Adrenal gland (tissue), 12 donors: ENCODE results near the gene SMC5. TPM values are rescaled to one million over a fixed set of nuclear protein-coding genes. Genes with fewer than 3 reads are reported as not detected.

Source experiments
- DNase-seq, 7 donors: peaks; one replicate each; pipeline ENCODE4 v3.0.0-alpha.2; 2019 to 2020
- H3K27ac ChIP-seq, 5 donors: fragments of 200-600 bp; sonication (generic) in 4 of 5; 1 replicate in 3 of 5; 2 replicates in 2 of 5; pipeline versions ENCODE4 v1.5.1 to v1.8.0; 2016 to 2020; ENCODE audit warnings: mild to moderate bottlenecking in 1 of 5
- H3K27me3 ChIP-seq: fragments of 200-600 bp; 2 replicates; pipeline ENCODE4 v1.8.0; 2021
- H3K36me3 ChIP-seq, 2 donors: fragments of 200-600 bp; replicated peaks in 1 of 2; 1 replicate in 1 of 2; 2 replicates in 1 of 2; pipeline versions ENCODE4 v1.5.1 to v1.8.0; 2018 to 2022
- H3K4me1 ChIP-seq, 2 donors: fragments of 200-600 bp; replicated peaks in 1 of 2; 1 replicate in 1 of 2; 2 replicates in 1 of 2; pipeline versions ENCODE4 v1.5.1 to v1.8.0; 2018 to 2021
- H3K4me3 ChIP-seq, 4 donors: fragments of 200-600 bp; sonication (generic) in 3 of 4; one replicate each; pipeline ENCODE4 v1.5.1; 2016 to 2018
- H3K9me3 ChIP-seq, 3 donors: fragments of 200-600 bp; sonication (generic) in 1 of 3; replicated peaks in 1 of 3; 1 replicate in 2 of 3; 2 replicates in 1 of 3; pipeline versions ENCODE4 v1.5.1 to v1.8.0; 2016 to 2021
- CTCF ChIP-seq, 6 experiments: fragments of 450-650 bp in 4 of 6; fragments of 200-600 bp in 2 of 6; sonication (generic) in 1 of 6; IDR thresholded peaks; 1 replicate in 5 of 6; 2 replicates in 1 of 6; pipeline versions ENCODE4 v1.5.1 to v1.8.0; 2016 to 2021; ENCODE audit warnings: antibody characterized with exemption in 6 of 6, mild to moderate bottlenecking in 2 of 6, moderate library complexity in 1 of 6
- POLR2A ChIP-seq, 2 donors: fragments of 450-650 bp; IDR thresholded peaks; one replicate each; pipeline ENCODE4 v1.6.1; 2017; ENCODE audit warnings: antibody characterized with exemption in 2 of 2, mild to moderate bottlenecking in 2 of 2, moderate library complexity in 1 of 2
- WGBS, 4 donors: extraction: QIAGEN DNeasy Blood & Tissue Kit in 2 of 4; methylation state at CpG; one replicate each; pipeline versions ENCODE4 v1.1.5 to v1.1.7; 2013 to 2017; 5-methylcytosine and 5-hydroxymethylcytosine counted together
- intact Hi-C, 2 donors: fragments of 100-400 bp; cut with DNase I; formaldehyde crosslinking; loops; one replicate each; pipeline versions ENCODE4 v1.14.1 to v1.15.0; 2022 to 2023
- polyA plus RNA-seq, 3 donors: library from polyadenylated mRNA; stranded (reverse); fragments of 200-250 nt in 2 of 3; fragments of 350-450 nt in 1 of 3; fragmentation: Illumina TruSeq in 1 of 3; extraction: RNeasy Lipid Tissue Mini Kit (QIAGEN cat#74804) in 1 of 3; gene quantifications; one replicate each; pipeline ENCODE4 v1.2.3, GENCODE V29; 2013 to 2014
- total RNA-seq, 9 donors: library from RNA; depleted of rRNA in 4 of 9; stranded (reverse); fragments of >200 nt in 4 of 9; fragments of 120-200 nt in 1 of 9; fragmentation: NEBNext Ultra II Directional in 1 of 9; extraction: Animal tissue kit (Norgen Biotek cat#: 25700) in 1 of 9; gene quantifications; one replicate each; pipeline versions ENCODE4 v1.1.0 to v1.2.4, GENCODE V29; 2013 to 2023
- donor health status: healthy with polysubstance abuse.
- donor health status: Bipolar disorder and iron deficiency.
- donor health status: DM: yes; HTN: yes; CAD: no.
- donor health status: DM: no; HTN: no; CAD: no.
- donor health status: DM: no; HTN: no; CAD: no.
- donor health status: DM: yes; HTN: yes; CAD: no.

The SMC5 gene
- total and polyA plus RNA-seq, 12 donors = 5.2 to 47.2 (median 15.2) TPM

- DNase-seq = no peak
- intact Hi-C loops = no loop called here
- no peaks in the 10 kb centered on the region for H3K9me3 ChIP-seq
- no peaks in the 10 kb centered on the region for H3K27me3 ChIP-seq
- H3K27ac ChIP-seq = no peak overlapping the region
- peaks cover 0 to 17% of the 10 kb centered on the region in 2 donors for H3K36me3 ChIP-seq
- H3K4me1 ChIP-seq = peaks cover 9 to 49% of the 10 kb centered on the region in 2 donors
- WGBS, 4 donors = 88 to 92% (median 90%) methylated on average over 4 of the region's 4 CpGs
- TF ChIP-seq CTCF (IDR thresholded peaks at IDR 0.05) (no peak), POLR2A (IDR thresholded peaks at IDR 0.05) (no peak)
- H3K4me3 ChIP-seq = no peak overlapping the region
Observed at GRCh38 chr9:70261131-70261870, 2.5 kb downstream of the SMC5 start.

- Histone ChIP-seq H3K4me1 (peaks cover 9 to 44% of the 10 kb centered on the region in 2 donors), H3K4me3 (no peak overlapping the region), H3K36me3 (peaks cover 0 to 17% of the 10 kb centered on the region in 2 donors), H3K27ac (no peak overlapping the region), H3K9me3 (no peaks in the 10 kb centered on the region), H3K27me3 (no peaks in the 10 kb centered on the region)
- intact Hi-C loops = no loop called here
- no peak for TF ChIP-seq CTCF (IDR thresholded peaks at IDR 0.05)
- no peak for TF ChIP-seq POLR2A (IDR thresholded peaks at IDR 0.05)
- WGBS, 4 donors = 90 to 96% (median 93%) methylated on average over 2 of the region's 2 CpGs
- DNase-seq = no peak
Observed at GRCh38 chr9:70262366-70262765, 3.6 kb downstream of the SMC5 start.

- no peak overlapping the region for H3K4me3 ChIP-seq
- 77 to 88% (median 83%) methylated on average over 6 of the region's 6 CpGs for WGBS, 4 donors
- peaks cover 9 to 38% of the 10 kb centered on the region in 2 donors for H3K4me1 ChIP-seq
- no peaks in the 10 kb centered on the region for H3K9me3 ChIP-seq
- H3K27me3 ChIP-seq = no peaks in the 10 kb centered on the region
- H3K27ac ChIP-seq = no peak overlapping the region
- H3K36me3 ChIP-seq = peaks cover 0 to 17% of the 10 kb centered on the region in 2 donors
- no peak for TF ChIP-seq CTCF (IDR thresholded peaks at IDR 0.05)
- no peak for TF ChIP-seq POLR2A (IDR thresholded peaks at IDR 0.05)
- intact Hi-C loops = no loop called here
- no peak for DNase-seq
Observed at GRCh38 chr9:70262948-70263347, 4.2 kb downstream of the SMC5 start.

- Histone ChIP-seq H3K4me1 (peaks cover 9 to 37% of the 10 kb centered on the region in 2 donors), H3K36me3 (peaks cover 0 to 17% of the 10 kb centered on the region in 2 donors), H3K4me3 (no peak overlapping the region), H3K9me3 (no peaks in the 10 kb centered on the region), H3K27ac (no peak overlapping the region), H3K27me3 (no peaks in the 10 kb centered on the region)
- TF ChIP-seq CTCF (IDR thresholded peaks at IDR 0.05) = no peak
- no peak for TF ChIP-seq POLR2A (IDR thresholded peaks at IDR 0.05)
- 64 to 68% (median 65%) methylated on average over 1 of the region's 1 CpG for WGBS, 4 donors
- intact Hi-C loops = no loop called here
- DNase-seq = no peak
Observed at GRCh38 chr9:70263421-70263820, 4.6 kb downstream of the SMC5 start.
